22Rv1 (cell line): Measurements from ENCODE around the gene PLA2G2D.

ENCODE experiments used
- CTCF ChIP-seq: fragments of 450-650 bp; IDR thresholded peaks from 2 replicates; pipeline ENCODE4 v1.5.1; 2017; ENCODE audit warnings: mild to moderate bottlenecking
- ZFX ChIP-seq: fragments of 450-650 bp; IDR thresholded peaks from 2 replicates; pipeline ENCODE4 v1.6.1; 2017; ENCODE audit warnings: antibody characterized with exemption, borderline replicate concordance

- TF ChIP-seq CTCF (no peak), ZFX (no peak)
These were observed 23.5 kb downstream of the PLA2G2D start for GRCh38 chr1:20095564-20096434.
